GM12878 (cell line): ENCODE measurements around the gene CTNNB1.

Experiments used
- CBX5 ChIP-seq: sonication (generic); IDR thresholded peaks from 2 replicates; pipeline ENCODE4 v1.6.1; 2016; ENCODE audit warnings: low read depth, moderate library complexity, mild to moderate bottlenecking, inconsistent platforms
- EGR1 ChIP-seq, 2 experiments: IDR thresholded peaks; 1 replicate in 1 of 2; 2 replicates in 1 of 2; pipeline ENCODE4 v1.6.1; 2011 to 2012; ENCODE audit warnings: low read depth in 2 of 2, low read length in 2 of 2, borderline replicate concordance in 1 of 2, mild to moderate bottlenecking in 1 of 2, moderate library complexity in 1 of 2
- EZH2 ChIP-seq: IDR thresholded peaks from 2 replicates; pipeline ENCODE4 v1.6.1; 2012; ENCODE audit warnings: low read depth, mild to moderate bottlenecking, control low read depth, inconsistent platforms, low read length, borderline replicate concordance; ENCODE audit not compliant: control insufficient read depth
- HDAC2 ChIP-seq: fragments of 200-600 bp; sonication (generic); IDR thresholded peaks from 2 replicates; pipeline ENCODE4 v1.6.1; 2017
- JUNB ChIP-seq: IDR thresholded peaks from 2 replicates; pipeline ENCODE4 v1.6.1; 2016; ENCODE audit warnings: antibody characterized with exemption, mild to moderate bottlenecking
- NR2C2 ChIP-seq: IDR thresholded peaks from 2 replicates; pipeline ENCODE4 v1.6.1; 2011; ENCODE audit warnings: borderline replicate concordance, low read depth; ENCODE audit not compliant: control insufficient read depth, insufficient read length
- POLR2A ChIP-seq: IDR thresholded peaks from 2 replicates; pipeline ENCODE4 v1.6.1; 2011; ENCODE audit warnings: low read depth, mild to moderate bottlenecking, low read length
- RFX5 ChIP-seq: IDR thresholded peaks from 2 replicates; pipeline ENCODE4 v1.6.1; 2011; ENCODE audit warnings: low read depth, low read length, improper control_type of control experiment
- YBX1 ChIP-seq: fragments of 450-650 bp; IDR thresholded peaks from 2 replicates; pipeline ENCODE4 v1.6.1; 2016; ENCODE audit warnings: antibody characterized with exemption
- ZNF274 ChIP-seq: IDR thresholded peaks from one replicate; pipeline ENCODE4 v1.8.0; 2011; ENCODE audit not compliant: insufficient read length, insufficient read depth
- ZNF384 ChIP-seq: IDR thresholded peaks from 2 replicates; pipeline ENCODE4 v1.6.1; 2012; ENCODE audit warnings: low read depth, mild to moderate bottlenecking, low read length, improper control_type of control experiment, borderline replicate concordance
- TF ChIP-seq, protein P1 (sequence below), 3 experiments: IDR thresholded peaks in 2 of 3; conservative IDR thresholded peaks in 1 of 3; 2 replicates each; pipeline ENCODE4 v1.5.1; 2011; ENCODE audit warnings: low read depth in 3 of 3, low read length in 3 of 3, mild to moderate bottlenecking in 3 of 3, control low read depth in 2 of 3, moderate library complexity in 2 of 3, inconsistent platforms in 1 of 3, mixed read lengths in 1 of 3; ENCODE audit not compliant: control insufficient read depth in 2 of 3, insufficient read depth in 1 of 3; ENCODE audit errors: extremely low read depth in 1 of 3
- TF ChIP-seq, protein P2 (sequence below): IDR thresholded peaks from 2 replicates; pipeline ENCODE4 v1.6.1; 2012; ENCODE audit warnings: low read depth, low read length, improper control_type of control experiment

DNA sequence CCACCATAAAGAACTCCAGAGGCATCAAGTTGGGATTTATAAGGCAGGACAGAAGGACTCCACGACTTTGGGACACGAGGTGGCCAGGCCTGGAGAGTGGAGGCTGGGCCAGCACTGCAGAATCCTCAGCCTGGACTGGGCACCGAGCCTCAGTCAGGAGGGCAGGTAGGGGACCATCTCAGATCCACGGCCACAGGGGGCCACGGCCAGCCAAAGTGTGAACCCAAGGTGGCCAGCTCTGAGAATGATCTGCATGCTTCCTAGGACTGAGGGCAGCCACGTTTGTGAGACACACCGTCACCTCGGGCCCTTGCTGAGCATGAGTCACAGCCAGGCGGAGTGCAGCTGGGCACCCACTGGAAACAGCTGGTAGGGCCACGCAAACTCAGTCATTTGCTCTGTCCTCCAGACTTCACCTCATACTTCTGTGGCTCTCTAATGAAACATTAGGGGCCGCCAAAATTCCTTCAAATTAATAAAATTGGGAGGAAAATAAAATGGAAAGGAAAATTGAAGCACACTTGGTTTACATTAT, 65.8 kb downstream of the CTNNB1 start:
- TF ChIP-seq, protein P1, sequence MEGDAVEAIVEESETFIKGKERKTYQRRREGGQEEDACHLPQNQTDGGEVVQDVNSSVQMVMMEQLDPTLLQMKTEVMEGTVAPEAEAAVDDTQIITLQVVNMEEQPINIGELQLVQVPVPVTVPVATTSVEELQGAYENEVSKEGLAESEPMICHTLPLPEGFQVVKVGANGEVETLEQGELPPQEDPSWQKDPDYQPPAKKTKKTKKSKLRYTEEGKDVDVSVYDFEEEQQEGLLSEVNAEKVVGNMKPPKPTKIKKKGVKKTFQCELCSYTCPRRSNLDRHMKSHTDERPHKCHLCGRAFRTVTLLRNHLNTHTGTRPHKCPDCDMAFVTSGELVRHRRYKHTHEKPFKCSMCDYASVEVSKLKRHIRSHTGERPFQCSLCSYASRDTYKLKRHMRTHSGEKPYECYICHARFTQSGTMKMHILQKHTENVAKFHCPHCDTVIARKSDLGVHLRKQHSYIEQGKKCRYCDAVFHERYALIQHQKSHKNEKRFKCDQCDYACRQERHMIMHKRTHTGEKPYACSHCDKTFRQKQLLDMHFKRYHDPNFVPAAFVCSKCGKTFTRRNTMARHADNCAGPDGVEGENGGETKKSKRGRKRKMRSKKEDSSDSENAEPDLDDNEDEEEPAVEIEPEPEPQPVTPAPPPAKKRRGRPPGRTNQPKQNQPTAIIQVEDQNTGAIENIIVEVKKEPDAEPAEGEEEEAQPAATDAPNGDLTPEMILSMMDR (IDR thresholded peaks at IDR 0.05 in 2 of 3, conservative IDR thresholded peaks at IDR 0.05 in 1 of 3; ENCODE audit: control insufficient read depth in 2 of 3, extremely low read depth in 1 of 3, insufficient read depth in 1 of 3, low read depth in 3 of 3, low read length in 3 of 3), result no peak
- no peak for TF ChIP-seq JUNB
- no peak for TF ChIP-seq EZH2
- TF ChIP-seq YBX1, result no peak
- TF ChIP-seq RFX5, result no peak
- TF ChIP-seq ZNF384, result no peak
- TF ChIP-seq EGR1 (IDR thresholded peaks at IDR 0.05; ENCODE audit: borderline replicate concordance in 1 of 2, low read depth in 2 of 2, low read length in 2 of 2), result no peak
- no peak for TF ChIP-seq NR2C2
- no peak for TF ChIP-seq HDAC2
- no peak for TF ChIP-seq POLR2A
- TF ChIP-seq CBX5, result no peak
- TF ChIP-seq, protein P2, sequence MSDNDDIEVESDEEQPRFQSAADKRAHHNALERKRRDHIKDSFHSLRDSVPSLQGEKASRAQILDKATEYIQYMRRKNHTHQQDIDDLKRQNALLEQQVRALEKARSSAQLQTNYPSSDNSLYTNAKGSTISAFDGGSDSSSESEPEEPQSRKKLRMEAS, result no peak
- TF ChIP-seq ZNF274, result no peak
